Lung (tissue), 16 donors: Measurements from ENCODE around the gene PLPP3. TPM values are rescaled to one million over a fixed set of nuclear protein-coding genes. Genes with fewer than 3 reads are reported as not detected.

Experiments
- ATAC-seq: fragments of 200-7000 bp; cut with Tn5 transposase; one replicate; pipeline ENCODE4 v1.9.1; 2020; ENCODE audit warnings: moderate number of reproducible peaks; ENCODE audit not compliant: insufficient read depth, low FRiP score
- DNase-seq, 3 donors: peaks; one replicate each; pipeline ENCODE4 v3.0.0-alpha.2; 2013 to 2017
- H3K27ac ChIP-seq, 2 donors: one replicate each; pipeline ENCODE4 v1.5.1; 2013; ENCODE audit warnings: mild to moderate bottlenecking in 2 of 2, moderate library complexity in 2 of 2, control low read depth in 1 of 2, inconsistent platforms in 1 of 2, low read depth in 1 of 2, low read length in 1 of 2
- H3K27me3 ChIP-seq, 3 donors: one replicate each; pipeline ENCODE4 v1.5.1; 2013; ENCODE audit warnings: low read length in 2 of 3; ENCODE audit not compliant: control insufficient read depth in 3 of 3, insufficient read depth in 3 of 3
- H3K36me3 ChIP-seq, 4 donors: one replicate each; pipeline ENCODE4 v1.5.1; 2013; ENCODE audit warnings: low read length in 4 of 4, mild to moderate bottlenecking in 1 of 4, moderate library complexity in 1 of 4; ENCODE audit not compliant: control insufficient read depth in 4 of 4, insufficient read depth in 4 of 4
- H3K4me1 ChIP-seq, 5 donors: one replicate each; pipeline ENCODE4 v1.5.1; 2013; ENCODE audit warnings: low read length in 5 of 5, mild to moderate bottlenecking in 2 of 5, moderate library complexity in 1 of 5; ENCODE audit not compliant: control insufficient read depth in 5 of 5, insufficient read depth in 5 of 5
- H3K4me3 ChIP-seq: one replicate; pipeline ENCODE4 v1.5.1; 2013; ENCODE audit warnings: mild to moderate bottlenecking, control low read depth, moderate library complexity
- H3K9ac ChIP-seq, 2 donors: one replicate each; pipeline ENCODE4 v1.5.1; 2013; ENCODE audit warnings: low read length in 2 of 2, control low read depth in 1 of 2; ENCODE audit not compliant: insufficient read depth in 1 of 2
- H3K9me3 ChIP-seq, 4 donors: one replicate each; pipeline ENCODE4 v1.5.1; 2013; ENCODE audit warnings: low read length in 3 of 4, mild to moderate bottlenecking in 1 of 4, moderate library complexity in 1 of 4; ENCODE audit not compliant: control insufficient read depth in 4 of 4, insufficient read depth in 3 of 4
- CTCF ChIP-seq: IDR thresholded peaks from 2 replicates; pipeline ENCODE4 v1.5.1; 2012; ENCODE audit warnings: mild to moderate bottlenecking; ENCODE audit errors: control extremely low read depth, extremely low read depth
- WGBS, 2 donors: extraction: QIAGEN DNeasy Blood & Tissue Kit; methylation state at CpG; one replicate each; pipeline ENCODE4 v1.1.7; 2013; 5-methylcytosine and 5-hydroxymethylcytosine counted together
- long read RNA-seq, 5 donors: transcript quantifications; one replicate each; lab custom pipeline, GENCODE V29; 2026
- polyA plus RNA-seq, 2 donors: library from polyadenylated mRNA; stranded (reverse); fragments of 200-250 nt; gene quantifications; one replicate each; pipeline ENCODE4 v1.2.1, GENCODE V29; 2013
- total RNA-seq, 2 donors: library from RNA; depleted of rRNA in 1 of 2; stranded (reverse); fragments of >200 nt in 1 of 2; gene quantifications; one replicate each; pipeline ENCODE4 v1.2.1, GENCODE V29; 2014 to 2021
- donor health status: control.
- donor health status: control.
- donor health status: Bipolar disorder and iron deficiency.
- donor health status: healthy.
- donor health status: DM: yes; HTN: yes; CAD: no.

Gene PLPP3
- total RNA-seq (100 to 1,000 TPM; 114 to 121 TPM), polyA plus RNA-seq (100 to 1,000 TPM in 1 of 2 donors, 1 to 10 TPM in 1; 8.6 to 110 TPM)
- long read RNA-seq, donor 1, transcript PLPP3-202 (2 exons, 2,039 nt), result minor isoform, 16 of 53 reads
- long read RNA-seq, donor 1, transcript PLPP3-201 (6 exons, 3,292 nt), result major isoform, 31 of 53 reads
- long read RNA-seq, donor 1, partial matches to known transcripts, result 6 of 53 reads
- long read RNA-seq, donor 1, other reads (novel, unspliced or antisense), result 0 of 53 reads
- long read RNA-seq, donor 2, transcript PLPP3-202 (2 exons, 2,039 nt), result minor isoform, 6 of 17 reads
- long read RNA-seq, donor 2, transcript PLPP3-201 (6 exons, 3,292 nt), result major isoform, 11 of 17 reads
- long read RNA-seq, donor 2, partial matches to known transcripts, result 0 of 17 reads
- long read RNA-seq, donor 2, other reads (novel, unspliced or antisense), result 0 of 17 reads
- long read RNA-seq, donor 3, transcript PLPP3-202 (2 exons, 2,039 nt), result minor isoform, 8 of 24 reads
- long read RNA-seq, donor 3, transcript PLPP3-201 (6 exons, 3,292 nt), result major isoform, 16 of 24 reads
- long read RNA-seq, donor 3, partial matches to known transcripts, result 0 of 24 reads
- long read RNA-seq, donor 3, other reads (novel, unspliced or antisense), result 0 of 24 reads
- long read RNA-seq, donor 4, transcript PLPP3-201 (6 exons, 3,292 nt), result major isoform, 10 of 17 reads
- long read RNA-seq, donor 4, partial matches to known transcripts, result 5 of 17 reads
- long read RNA-seq, donor 4, other reads (novel, unspliced or antisense), result 0 of 17 reads
- long read RNA-seq, donor 5, transcript PLPP3-201 (6 exons, 3,292 nt), result major isoform, 28 of 43 reads
- long read RNA-seq, donor 5, transcript PLPP3-202 (2 exons, 2,039 nt), result minor isoform, 15 of 43 reads
- long read RNA-seq, donor 5, partial matches to known transcripts, result 0 of 43 reads
- long read RNA-seq, donor 5, other reads (novel, unspliced or antisense), result 0 of 43 reads

- whole genome bisulfite sequencing, 2 donors, result 1% methylated on average over 60 to 62 of the region's 62 CpGs
- Histone ChIP-seq H3K27ac (peak within 1 kb of the TSS; percentile 97 to 98), H3K9ac (peak within 1 kb of the TSS; percentile 67 to 95), H3K4me1 (peaks cover 2 to 33% (median 5%) of the 10 kb centered on the region in 5 donors), H3K27me3 (no peaks in the 10 kb centered on the region), H3K4me3 (peak within 1 kb of the TSS; percentile 90), H3K9me3 (peaks cover 0 to 2% (median 0%) of the 10 kb centered on the region in 4 donors), H3K36me3 (peaks cover 0 to 14% (median 0%) of the 10 kb centered on the region in 4 donors)
- DNase-seq (peak; percentile 92 to 98 (median 98)), ATAC-seq (peak; percentile 85)
- peak; percentile 30 for TF ChIP-seq CTCF
These were observed at the start of gene PLPP3 for GRCh38 chr1:56578963-56579875. PLPP3 (minus strand) TSS chr1:56579563; CDS start chr1:56579016, 547 bp downstream.

- Histone ChIP-seq H3K9me3 (no peaks in the 10 kb centered on the region), H3K4me1 (no peaks in the 10 kb centered on the region), H3K9ac (no peak overlapping the region), H3K4me3 (no peak overlapping the region), H3K36me3 (no peaks in the 10 kb centered on the region), H3K27ac (no peak overlapping the region), H3K27me3 (peaks cover 0 to 3% (median 0%) of the 10 kb centered on the region in 3 donors)
- ATAC-seq (no peak), DNase-seq (peak in 1 of 3 donors; percentile 25)
- 66 to 79% methylated on average over 3 of the region's 3 CpGs for WGBS, 2 donors
- no peak for TF ChIP-seq CTCF
These were observed 48.3 kb upstream of the PLPP3 start for GRCh38 chr1:56627636-56628039.

- Histone ChIP-seq H3K36me3 (no peaks in the 10 kb centered on the region), H3K4me3 (no peak overlapping the region), H3K27ac (no peak overlapping the region), H3K9me3 (no peaks in the 10 kb centered on the region), H3K27me3 (peaks cover 0 to 3% (median 0%) of the 10 kb centered on the region in 3 donors), H3K4me1 (no peaks in the 10 kb centered on the region), H3K9ac (no peak overlapping the region)
- TF ChIP-seq CTCF, result no peak
- 52 to 83% methylated on average over 3 of the region's 3 CpGs for WGBS, 2 donors
- no peak for DNase-seq
- ATAC-seq, result no peak
These were observed 47.8 kb upstream of the PLPP3 start for GRCh38 chr1:56627019-56627635.
